ENCODE data around the gene CNTNAP2. TPM values are rescaled to one million over a fixed set of nuclear protein-coding genes. Genes with fewer than 3 reads are reported as not detected.

Gene CNTNAP2
- total RNA-seq, 6 experiments from 2014 or later: 1.8 to 8.1 (median 3.9) TPM

GRCh38 chr7:148466120-148466519 is 2349.5 kb downstream of the CNTNAP2 start:
- ATAC-seq (no peak), DNase-seq (no peak)
- TF ChIP-seq POLR2A (IDR thresholded peaks at IDR 0.05): no peak
- TF ChIP-seq CTCF (IDR thresholded peaks at IDR 0.05): no peak
- Histone ChIP-seq H3K36me3 (no peaks in the 10 kb centered on the region), H3K4me1 (no peaks in the 10 kb centered on the region), H3K27me3 (no peaks in the 10 kb centered on the region), H3K27ac (no peak overlapping the region), H3K9me3 (no peaks in the 10 kb centered on the region), H3K4me3 (no peak overlapping the region)
- intact Hi-C loops (cut with DNase I): no loop called here
- WGBS (ENCODE audit: insufficient coverage, low coverage, low lambda C conversion rate, missing lambda C conversion rate): 83% methylated on average over 2 of the region's 3 CpGs

GRCh38 chr7:148468700-148469098 is 2352.1 kb downstream of the CNTNAP2 start:
- no peaks in the 10 kb centered on the region for H3K9me3 ChIP-seq
- ATAC-seq (no peak), DNase-seq (no peak)
- H3K27me3 ChIP-seq: no peaks in the 10 kb centered on the region
- no peak for TF ChIP-seq POLR2A (IDR thresholded peaks at IDR 0.05)
- no peak for TF ChIP-seq CTCF (IDR thresholded peaks at IDR 0.05)
- 88% methylated on average over 4 of the region's 7 CpGs for WGBS (ENCODE audit: insufficient coverage, low coverage, low lambda C conversion rate, missing lambda C conversion rate)
- intact Hi-C loops (cut with DNase I): no loop called here
- H3K36me3 ChIP-seq: no peaks in the 10 kb centered on the region
- H3K4me3 ChIP-seq: no peak overlapping the region
- H3K4me1 ChIP-seq: no peaks in the 10 kb centered on the region
- no peak overlapping the region for H3K27ac ChIP-seq

Small RNAs within 50 kb of the gene (microRNA-seq; reads per million reads assigned to microRNA genes)
- gene MIR548F4: 0 reads per million in 2 donors

Small RNAs within 50 kb of the gene (small RNA-seq; reads per million reads assigned to genes)
- 0 reads per million in 2 experiments for gene AC005518.2
- 0 reads per million in 2 experiments for gene MIR548F4
- gene RANP2: 0 reads per million in 2 experiments
- gene RF00012: 0 reads per million in 2 experiments
- gene RF00019: 0 reads per million in 2 experiments
- gene RF02271: 0 reads per million in 2 experiments
- gene RN7SL456P: 0 reads per million in 2 experiments
- 0 reads per million in 2 experiments for gene RN7SL72P
- 0 to 0.13 reads per million in 2 experiments for gene RNA5SP249
- gene RNU6-1184P: 0 reads per million in 2 experiments
